Measurements from ENCODE around the gene ZNF582. TPM values are rescaled to one million over a fixed set of nuclear protein-coding genes. Genes with fewer than 3 reads are reported as not detected.
"Not testable (repeated sequence)": the region's sequence is repeated elsewhere in the genome, so short reads cannot be mapped to it uniquely, and the experiment has no call there.

Gene ZNF582
- total RNA-seq, 1 donor from 2014 or later: 5.1 TPM

- no peaks in the 10 kb centered on the region for H3K36me3 Mint-ChIP-seq
- no peak overlapping the region for H3K27ac Mint-ChIP-seq
- H3K9me3 Mint-ChIP-seq: peaks cover 33% of the 10 kb centered on the region
- DNase-seq (ENCODE audit: low spot score in 2 of 2, unreplicated experiment in 2 of 2): no peak
- no peak for TF ChIP-seq CTCF (IDR thresholded peaks at IDR 0.05; ENCODE audit: unreplicated experiment)
- no peaks in the 10 kb centered on the region for H3K27me3 Mint-ChIP-seq (ENCODE audit: low read depth)
- no peaks in the 10 kb centered on the region for H3K4me1 Mint-ChIP-seq
- H3K4me3 Mint-ChIP-seq: no peak overlapping the region
Observed at GRCh38 chr19:56348289-56348877, 45.0 kb downstream of the ZNF582 start.

- no peaks in the 10 kb centered on the region for H3K4me1 Mint-ChIP-seq
- H3K9me3 Mint-ChIP-seq: peaks cover 37% of the 10 kb centered on the region
Observed at GRCh38 chr19:56347163-56347778, 46.1 kb downstream of the ZNF582 start.

GRCh38 chr19:56341948-56342347 lies 51.4 kb downstream of the ZNF582 start:
- Mint-ChIP-seq H3K4me3 (no peak overlapping the region), H3K36me3 (peaks cover 6% of the 10 kb centered on the region), H3K27me3 (ENCODE audit: low read depth) (no peaks in the 10 kb centered on the region), H3K9me3 (peaks cover 62% of the 10 kb centered on the region), H3K4me1 (no peaks in the 10 kb centered on the region), H3K27ac (no peak overlapping the region)
- no peak for DNase-seq (ENCODE audit: low spot score in 2 of 2, unreplicated experiment in 2 of 2)
- no peak for TF ChIP-seq CTCF (IDR thresholded peaks at IDR 0.05; ENCODE audit: unreplicated experiment)

More at GRCh38 chr19:56347163-56347778, 46.1 kb downstream of the ZNF582 start:
- DNase-seq (ENCODE audit: low spot score in 2 of 2, unreplicated experiment in 2 of 2): no peak
- Mint-ChIP-seq H3K4me3 (no peak overlapping the region), H3K27ac (no peak overlapping the region), H3K36me3 (peaks cover 3% of the 10 kb centered on the region), H3K27me3 (ENCODE audit: low read depth) (no peaks in the 10 kb centered on the region)
- TF ChIP-seq CTCF (IDR thresholded peaks at IDR 0.05; ENCODE audit: unreplicated experiment): no peak

GRCh38 chr19:56339031-56339430 lies 54.3 kb downstream of the ZNF582 start:
- peaks cover 59% of the 10 kb centered on the region for H3K9me3 Mint-ChIP-seq
- not testable (repeated sequence) for H3K27ac Mint-ChIP-seq; H3K36me3 Mint-ChIP-seq; H3K4me1 Mint-ChIP-seq; DNase-seq (ENCODE audit: low spot score in 2 of 2, unreplicated experiment in 2 of 2); H3K4me3 Mint-ChIP-seq; H3K27me3 Mint-ChIP-seq (ENCODE audit: low read depth)

- not testable (repeated sequence) for H3K27ac Mint-ChIP-seq; H3K4me3 Mint-ChIP-seq; DNase-seq (ENCODE audit: low spot score in 2 of 2, unreplicated experiment in 2 of 2); H3K4me1 Mint-ChIP-seq; H3K27me3 Mint-ChIP-seq (ENCODE audit: low read depth); H3K36me3 Mint-ChIP-seq
- H3K9me3 Mint-ChIP-seq: peaks cover 57% of the 10 kb centered on the region
Observed at GRCh38 chr19:56337077-56337476, 56.3 kb downstream of the ZNF582 start.

GRCh38 chr19:56335371-56335770 lies 58.0 kb downstream of the ZNF582 start:
- not testable (repeated sequence) for H3K4me3 Mint-ChIP-seq; H3K4me1 Mint-ChIP-seq; DNase-seq (ENCODE audit: low spot score in 2 of 2, unreplicated experiment in 2 of 2); H3K27me3 Mint-ChIP-seq (ENCODE audit: low read depth); H3K27ac Mint-ChIP-seq; H3K36me3 Mint-ChIP-seq
- H3K9me3 Mint-ChIP-seq: peaks cover 58% of the 10 kb centered on the region

- H3K9me3 Mint-ChIP-seq: peaks cover 51% of the 10 kb centered on the region
- no peaks in the 10 kb centered on the region for H3K27me3 Mint-ChIP-seq (ENCODE audit: low read depth)
- H3K36me3 Mint-ChIP-seq: peaks cover 1% of the 10 kb centered on the region
- no peaks in the 10 kb centered on the region for H3K4me1 Mint-ChIP-seq
- TF ChIP-seq CTCF (IDR thresholded peaks at IDR 0.05; ENCODE audit: unreplicated experiment): peak; percentile 50
- no peak overlapping the region for H3K27ac Mint-ChIP-seq
- no peak overlapping the region for H3K4me3 Mint-ChIP-seq
- DNase-seq (ENCODE audit: low spot score in 2 of 2, unreplicated experiment in 2 of 2): no peak
Observed at GRCh38 chr19:56333506-56333905, 59.8 kb downstream of the ZNF582 start.

Other genes with a start within 250 kb of the ZNF582 start
- not detected in 3 replicates for gene GALP, start 217.5 kb downstream of the ZNF582 start, total RNA-seq
- 0.13 TPM in 1 of 3 replicates, not detected in the others for gene ZSCAN5B, start 195.8 kb downstream of the ZNF582 start, total RNA-seq
- gene ZSCAN5C, start 191.3 kb downstream of the ZNF582 start, total RNA-seq: not detected in 3 replicates
- gene EDDM13, start 120.8 kb downstream of the ZNF582 start, total RNA-seq: not detected in 3 replicates
- 14.8 to 18.8 TPM (median 15.3 TPM) in 3 replicates for gene ZSCAN5A, start 78.7 kb downstream of the ZNF582 start, total RNA-seq
- gene ZNF583, start 10.8 kb upstream of the ZNF582 start, total RNA-seq: 9.1 to 10.1 TPM (median 9.9 TPM) in 3 replicates
- gene ZNF667, start 83.8 kb upstream of the ZNF582 start, total RNA-seq: not detected in 3 replicates
- gene ZNF471, start 114.3 kb upstream of the ZNF582 start, total RNA-seq: not detected in 3 replicates
- gene ZFP28, start 145.4 kb upstream of the ZNF582 start, total RNA-seq: 10.2 to 10.7 TPM (median 10.5 TPM) in 3 replicates
- 4.7 to 6.1 TPM (median 5.4 TPM) in 3 replicates for gene ZNF470, start 173.9 kb upstream of the ZNF582 start, total RNA-seq
- gene ZNF71, start 201.8 kb upstream of the ZNF582 start, total RNA-seq: 17.5 to 19.5 TPM (median 18.0 TPM) in 3 replicates
- gene SMIM17, start 249.6 kb upstream of the ZNF582 start, total RNA-seq: 1.6 to 2.6 TPM (median 2.1 TPM) in 3 replicates